ENCODE data around the gene MAD1L1. TPM values are rescaled to one million over a fixed set of nuclear protein-coding genes. Genes with fewer than 3 reads are reported as not detected.
A peak's percentile ranks its signal among the peaks of the same experiment; 100 is the strongest.

MAD1L1 gene
- total RNA-seq, 1 donor from 2014 or later = 48.4 TPM

- intact Hi-C loops (cut with DNase I) = no loop called here
- Histone ChIP-seq H3K4me3 (no peak overlapping the region), H3K27ac (no peak overlapping the region), H3K4me1 (no peaks in the 10 kb centered on the region), H3K36me3 (peaks cover 5% of the 10 kb centered on the region), H3K27me3 (no peaks in the 10 kb centered on the region), H3K9me3 (no peaks in the 10 kb centered on the region)
- no peak for DNase-seq
- TF ChIP-seq CTCF (IDR thresholded peaks at IDR 0.05) = no peak
- no peak for ATAC-seq
Measured at GRCh38 chr7:1897861-1898627, 334.7 kb downstream of the MAD1L1 start.

- peaks cover 5% of the 10 kb centered on the region for H3K36me3 ChIP-seq
- TF ChIP-seq CTCF (IDR thresholded peaks at IDR 0.05) = no peak
- ATAC-seq (no peak), DNase-seq (no peak)
- H3K27me3 ChIP-seq = no peaks in the 10 kb centered on the region
- no peak overlapping the region for H3K27ac ChIP-seq
- H3K4me1 ChIP-seq = no peaks in the 10 kb centered on the region
- no peaks in the 10 kb centered on the region for H3K9me3 ChIP-seq
- H3K4me3 ChIP-seq = no peak overlapping the region
- intact Hi-C loops (cut with DNase I) = no loop called here
Measured at GRCh38 chr7:1897076-1897860, 335.5 kb downstream of the MAD1L1 start.

GRCh38 chr7:1895664-1896515, 336.9 kb downstream of the MAD1L1 start:
- intact Hi-C loops (cut with DNase I) = no loop called here
- peak; percentile 19 for ATAC-seq

GRCh38 chr7:1894906-1895663, 337.7 kb downstream of the MAD1L1 start:
- DNase-seq = no peak
- Histone ChIP-seq H3K27ac (no peak overlapping the region), H3K27me3 (no peaks in the 10 kb centered on the region), H3K4me3 (no peak overlapping the region), H3K9me3 (no peaks in the 10 kb centered on the region), H3K4me1 (no peaks in the 10 kb centered on the region), H3K36me3 (peaks cover 5% of the 10 kb centered on the region)
- intact Hi-C loops (cut with DNase I) = no loop called here
- TF ChIP-seq CTCF (IDR thresholded peaks at IDR 0.05) = no peak
- no peak for ATAC-seq

More at GRCh38 chr7:1895664-1896515, 336.9 kb downstream of the MAD1L1 start:
- no peak for DNase-seq
- no peak for TF ChIP-seq CTCF (IDR thresholded peaks at IDR 0.05)
- H3K27ac ChIP-seq = no peak overlapping the region
- no peaks in the 10 kb centered on the region for H3K4me1 ChIP-seq
- H3K4me3 ChIP-seq = no peak overlapping the region
- H3K36me3 ChIP-seq = peaks cover 5% of the 10 kb centered on the region
- no peaks in the 10 kb centered on the region for H3K27me3 ChIP-seq
- H3K9me3 ChIP-seq = no peaks in the 10 kb centered on the region

Measured in upper lobe of right lung (tissue), 1 donor.